Amygdala (tissue), 56 donors: Measurements from ENCODE around the gene STPG4.

Experiments used
- DNase-seq, 56 donors: peaks; one replicate each; lab custom pipeline; 2025; lab: John Stamatoyannopoulos, UW

Gene STPG4

DNA sequence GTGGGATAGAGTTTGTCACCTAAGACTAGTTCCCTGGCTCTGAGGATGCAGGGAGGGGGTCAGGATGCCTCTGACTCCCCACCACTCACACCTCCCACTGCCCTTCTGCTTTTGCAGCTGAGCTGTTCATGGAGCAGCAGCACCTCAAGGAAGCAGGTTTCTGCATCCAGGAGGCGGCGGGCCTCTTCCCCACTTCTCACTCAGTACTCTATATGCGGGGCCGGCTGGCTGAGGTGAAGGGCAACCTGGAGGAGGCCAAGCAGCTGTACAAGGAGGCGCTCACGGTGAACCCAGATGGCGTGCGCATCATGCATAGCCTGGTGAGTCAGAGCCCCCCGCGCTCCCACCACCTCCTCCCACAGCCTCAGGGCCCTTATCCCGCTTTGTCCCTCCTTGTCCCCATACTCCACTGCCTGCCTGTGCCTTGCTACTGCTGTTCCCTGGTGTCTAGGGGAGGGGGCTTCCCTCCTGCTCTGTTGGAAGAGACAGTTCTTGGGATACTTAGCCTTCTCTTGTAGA is 94.4 kb downstream of the STPG4 start:
- DNase-seq = peak in 4 of 56 donors; percentile 24 to 45 (median 33)

DNA sequence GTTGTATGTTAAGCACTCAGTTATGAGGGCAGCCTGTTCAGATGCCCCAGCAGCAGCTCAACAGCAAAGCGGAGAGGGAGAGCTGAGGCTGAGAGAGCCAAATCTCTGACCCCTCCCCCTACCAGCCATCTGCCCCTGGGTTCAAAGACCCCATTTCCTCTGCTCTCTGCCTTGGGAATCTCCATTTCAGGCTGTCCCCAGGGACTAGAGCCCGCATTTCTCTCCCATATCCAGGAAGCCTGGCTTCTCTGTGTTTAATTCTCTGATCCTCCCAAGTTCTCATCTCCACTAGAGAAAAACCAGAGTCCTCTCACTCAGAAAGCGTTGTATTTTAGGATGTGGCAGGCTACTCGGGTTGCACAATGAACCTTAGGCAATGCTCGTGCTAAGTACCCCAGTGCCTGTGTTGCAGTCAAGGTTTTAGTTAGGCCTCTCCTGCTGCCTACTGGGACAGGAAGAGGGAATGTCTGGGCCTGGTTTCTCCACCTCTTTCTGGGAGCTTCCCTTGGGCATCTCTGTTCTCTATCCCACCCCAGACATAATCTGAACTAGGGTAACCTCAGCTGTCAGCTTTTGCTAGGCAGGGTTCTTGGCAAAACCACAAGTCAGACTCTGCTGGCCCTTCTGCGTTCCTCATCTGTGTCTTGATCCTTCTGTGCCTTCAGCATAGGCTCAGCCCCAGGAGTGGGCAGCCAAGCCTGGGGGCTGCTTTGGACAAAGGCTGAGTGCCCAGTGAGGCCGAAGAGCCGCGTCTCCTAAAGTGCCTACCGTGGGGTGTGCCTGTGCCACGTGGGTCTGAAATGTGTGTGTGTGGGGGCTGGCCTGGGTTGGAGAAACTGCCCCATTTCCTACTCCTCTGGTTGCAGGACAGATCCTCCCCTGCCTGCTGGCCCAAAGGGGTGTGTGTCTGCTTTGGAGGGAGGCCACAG is 96.8 kb downstream of the STPG4 start:
- DNase-seq = peak in 23 of 56 donors; percentile 22 to 65 (median 45)

DNA sequence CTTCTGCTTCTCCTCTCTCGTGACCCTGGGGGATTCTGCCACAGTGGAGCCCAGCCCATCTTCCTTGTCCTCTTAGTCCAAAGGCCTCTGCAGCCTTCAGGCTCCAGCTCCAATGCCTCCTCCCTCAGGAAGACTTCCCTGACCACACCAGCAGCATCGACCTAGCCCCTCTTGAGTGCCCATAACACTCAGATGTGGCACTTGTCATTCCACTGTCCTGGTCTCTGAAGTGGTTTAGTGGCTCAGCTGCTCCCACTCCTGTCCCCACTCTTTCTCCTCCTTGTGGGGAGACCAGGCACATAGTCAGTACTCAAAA is 97.5 kb downstream of the STPG4 start:
- DNase-seq = no peak

DNA sequence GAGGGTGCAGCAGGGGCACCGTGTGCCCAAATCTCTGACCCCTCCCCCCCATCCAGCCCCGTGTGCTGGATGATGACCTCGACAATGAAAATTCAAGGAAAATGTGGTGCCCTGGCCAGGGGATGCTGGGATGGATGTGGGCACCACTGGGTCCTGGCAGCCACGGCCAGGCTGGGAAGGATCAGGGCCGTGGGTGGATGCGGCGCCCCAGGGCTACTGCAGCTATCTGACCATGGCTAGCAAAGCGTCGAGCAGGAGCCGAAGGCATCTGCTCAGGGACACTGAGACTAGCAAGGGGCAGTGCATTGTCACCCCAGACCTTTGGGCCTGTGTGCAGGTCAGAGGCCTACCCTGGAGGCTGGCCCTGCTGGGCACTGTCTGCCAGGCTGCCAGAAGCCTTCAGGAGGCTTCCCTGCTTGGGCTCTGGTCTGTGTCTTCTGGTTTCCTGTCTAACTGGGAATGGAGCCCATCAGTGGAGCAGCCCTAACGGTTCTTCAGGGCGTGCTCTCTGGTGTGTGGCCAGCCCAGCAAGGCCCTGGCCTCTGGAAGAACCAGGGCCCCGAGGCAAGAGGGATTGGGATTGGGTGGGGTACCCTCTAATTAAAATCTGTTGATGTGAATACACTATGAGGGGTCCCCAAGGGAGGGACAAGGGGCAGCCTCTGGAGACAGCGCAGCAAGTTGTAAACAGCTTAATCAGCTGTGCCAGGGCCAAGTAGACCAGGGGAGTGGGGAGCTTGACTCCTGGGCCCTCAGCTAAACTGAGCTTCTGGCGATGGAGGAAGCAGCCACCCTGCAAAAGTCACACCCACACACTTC is 98.0 kb downstream of the STPG4 start:
- DNase-seq = peak in 7 of 56 donors; percentile 20 to 57 (median 26)

DNA sequence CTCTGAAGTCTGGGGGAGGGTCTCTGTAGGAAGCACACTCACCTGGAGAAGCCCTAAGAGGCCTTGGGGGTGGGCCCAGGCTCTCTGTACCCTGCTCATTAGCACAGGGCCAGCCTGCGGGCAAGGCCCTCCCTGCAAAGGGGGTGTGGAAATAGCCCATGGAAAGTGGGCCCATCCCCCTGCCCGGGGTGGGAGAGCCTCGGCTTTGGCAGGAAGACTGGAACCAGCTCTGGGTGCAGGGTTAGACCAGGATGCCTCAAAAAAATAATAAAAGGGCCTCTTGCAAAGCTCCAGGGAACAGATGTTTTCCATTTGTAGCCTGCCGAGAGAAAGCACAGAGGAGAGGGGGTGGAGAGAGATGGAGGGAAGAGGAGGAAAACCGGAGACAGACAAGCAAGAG is 98.7 kb downstream of the STPG4 start:
- DNase-seq = peak in 1 of 56 donors; percentile 20

DNA sequence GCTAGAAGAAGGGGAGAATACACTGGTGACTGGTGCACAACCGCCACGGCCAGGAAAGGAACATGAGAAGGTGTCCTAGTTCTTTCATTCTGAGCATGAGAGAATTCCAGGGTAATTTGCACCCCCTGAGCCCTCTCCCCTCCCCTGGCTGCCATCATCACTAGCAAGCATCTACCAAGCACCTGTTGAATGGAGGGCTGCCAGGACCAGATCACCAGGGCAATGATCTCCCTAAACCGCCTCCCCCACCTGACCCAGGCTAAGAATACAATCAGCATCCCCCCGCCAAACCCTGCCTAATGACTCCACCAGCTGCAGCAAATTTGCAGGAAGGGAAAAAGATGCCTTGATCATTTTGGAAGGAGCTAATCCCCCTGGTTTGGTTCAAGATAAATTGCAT is 100.2 kb downstream of the STPG4 start:
- no peak for DNase-seq

DNA sequence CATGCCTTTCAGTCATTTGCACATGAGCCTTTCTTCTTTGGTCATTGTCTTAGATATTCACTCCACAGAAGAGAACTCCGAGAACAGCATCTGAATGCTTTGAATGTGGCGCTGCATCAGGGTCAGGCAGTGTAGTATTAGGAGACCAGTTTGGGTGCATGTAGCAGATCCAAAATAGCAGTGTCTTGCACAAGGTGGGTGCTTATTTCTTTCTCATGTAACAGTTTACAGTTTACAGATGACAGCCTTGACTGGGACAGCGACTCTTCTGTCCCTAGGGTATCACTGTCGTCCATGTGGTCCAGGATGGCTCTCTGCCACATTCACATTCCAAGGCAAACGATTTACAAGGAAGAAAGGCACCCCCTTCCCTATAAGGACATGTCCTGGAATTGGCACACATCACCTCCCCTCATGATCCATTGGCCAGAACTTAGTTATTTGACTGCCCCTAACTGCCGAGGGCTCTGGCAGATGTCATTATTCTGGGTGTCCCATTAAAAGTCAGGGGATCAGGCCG is 101.0 kb downstream of the STPG4 start:
- no peak for DNase-seq

DNA sequence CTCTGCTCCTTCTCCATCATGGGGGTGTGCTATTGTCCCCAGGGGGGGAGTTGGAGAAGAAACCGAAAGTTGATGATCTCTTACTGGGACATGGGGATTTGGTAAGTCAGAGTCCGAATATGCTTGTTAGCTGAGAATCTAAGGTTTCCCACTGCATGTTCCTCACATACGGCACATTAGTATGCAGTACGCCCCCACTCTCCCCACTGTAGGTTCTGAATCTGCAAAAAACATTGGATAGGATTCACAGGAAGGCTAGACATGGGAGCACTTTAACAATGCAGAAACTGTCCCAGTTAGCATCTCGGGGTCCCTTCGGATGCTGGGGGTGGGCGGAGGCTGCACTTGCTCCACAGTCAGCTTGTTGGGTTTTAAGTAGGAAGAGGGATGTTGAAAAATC is 102.3 kb downstream of the STPG4 start:
- DNase-seq = no peak

DNA sequence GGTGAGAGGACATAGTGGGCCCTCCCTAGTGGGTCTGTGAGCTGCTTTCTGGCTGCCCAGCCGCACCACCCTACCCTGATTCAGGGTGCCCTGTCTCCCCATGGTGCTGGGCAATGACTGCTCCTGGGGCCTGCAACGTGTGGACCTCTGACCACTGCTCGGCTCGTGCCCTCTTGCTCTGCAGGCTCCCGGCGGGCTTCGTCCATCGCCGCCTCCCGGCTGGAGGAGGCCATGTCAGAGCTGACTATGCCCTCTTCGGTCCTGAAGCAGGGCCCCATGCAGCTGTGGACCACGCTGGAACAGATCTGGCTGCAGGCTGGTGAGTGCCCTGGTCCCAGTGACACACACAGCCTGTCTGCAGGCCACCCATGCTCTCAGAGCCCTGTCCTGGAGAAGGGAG is 103.5 kb downstream of the STPG4 start:
- no peak for DNase-seq

DNA sequence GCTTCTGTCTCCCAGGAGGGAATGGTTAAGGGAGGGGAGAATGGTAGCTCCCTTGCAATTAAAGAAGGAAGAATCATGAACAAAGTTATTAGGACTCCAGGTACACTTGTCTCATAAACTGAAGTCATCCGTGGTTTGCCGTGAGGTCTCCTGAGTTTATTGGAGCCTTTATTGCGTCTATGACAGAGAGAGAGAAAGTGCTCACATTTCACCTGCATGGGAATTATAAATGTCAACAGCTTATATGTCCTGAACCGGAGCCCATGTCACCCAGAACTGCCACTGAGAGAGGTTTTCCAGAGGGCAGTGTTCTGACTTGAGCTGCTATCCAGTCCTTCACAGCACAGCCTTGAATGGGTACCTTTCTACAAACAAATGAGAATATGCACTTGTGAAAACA is 104.3 kb downstream of the STPG4 start:
- no peak for DNase-seq

DNA sequence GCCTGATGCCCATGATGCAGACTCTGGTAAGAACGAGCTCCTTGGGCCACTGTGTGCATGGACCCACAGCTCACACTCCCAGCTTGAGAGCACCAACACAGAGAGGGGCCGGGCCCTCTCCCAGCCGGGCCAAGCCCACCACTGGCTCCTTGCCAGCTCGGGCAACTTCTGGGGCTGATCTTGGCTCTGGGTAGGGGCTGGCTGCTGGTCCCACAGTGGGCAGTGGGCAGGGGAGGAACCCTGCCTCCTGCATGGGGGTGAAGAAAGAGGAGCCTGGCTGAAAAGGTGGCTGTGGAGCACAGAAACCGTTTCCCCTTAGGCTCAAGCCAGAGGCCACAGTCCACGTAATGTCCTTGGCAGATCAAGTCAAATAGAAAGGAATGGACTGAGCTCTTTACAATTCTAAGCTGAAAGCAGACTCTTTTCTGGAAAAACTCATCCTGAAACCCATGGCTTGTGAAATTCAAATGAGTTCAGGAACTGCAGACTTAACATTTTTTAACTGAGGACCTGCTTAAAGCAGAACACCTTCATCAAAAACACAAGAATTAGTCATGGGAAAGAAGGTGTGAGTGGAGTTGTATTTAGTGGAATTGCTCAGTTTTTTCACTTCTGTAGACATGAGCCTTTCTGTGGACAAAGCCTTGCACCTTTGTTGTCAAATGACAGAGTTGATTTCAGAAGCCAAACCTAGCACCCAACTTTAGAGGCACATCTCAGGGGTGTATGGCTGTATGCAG is 104.9 kb downstream of the STPG4 start:
- DNase-seq = no peak

DNA sequence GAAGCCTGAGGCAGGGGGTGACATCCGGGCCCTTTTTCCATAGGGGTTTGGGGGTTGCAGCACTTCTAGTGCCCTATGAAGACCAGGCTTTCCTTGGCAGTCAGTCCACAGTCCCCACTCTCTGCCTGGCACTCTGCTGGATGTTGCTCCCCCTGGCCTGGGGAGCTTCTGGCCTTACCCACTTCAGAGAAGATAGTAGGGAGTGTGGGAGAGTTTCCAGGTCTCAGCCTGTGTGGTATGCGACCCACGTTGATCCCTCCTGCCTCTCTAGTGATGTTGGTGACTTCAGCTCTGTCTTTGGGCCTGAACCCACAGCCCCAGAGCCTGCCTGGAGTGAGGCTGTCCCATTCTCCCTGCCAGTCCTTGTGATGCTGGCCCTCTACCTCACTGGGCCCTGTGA is 105.6 kb downstream of the STPG4 start:
- DNase-seq = no peak

DNA sequence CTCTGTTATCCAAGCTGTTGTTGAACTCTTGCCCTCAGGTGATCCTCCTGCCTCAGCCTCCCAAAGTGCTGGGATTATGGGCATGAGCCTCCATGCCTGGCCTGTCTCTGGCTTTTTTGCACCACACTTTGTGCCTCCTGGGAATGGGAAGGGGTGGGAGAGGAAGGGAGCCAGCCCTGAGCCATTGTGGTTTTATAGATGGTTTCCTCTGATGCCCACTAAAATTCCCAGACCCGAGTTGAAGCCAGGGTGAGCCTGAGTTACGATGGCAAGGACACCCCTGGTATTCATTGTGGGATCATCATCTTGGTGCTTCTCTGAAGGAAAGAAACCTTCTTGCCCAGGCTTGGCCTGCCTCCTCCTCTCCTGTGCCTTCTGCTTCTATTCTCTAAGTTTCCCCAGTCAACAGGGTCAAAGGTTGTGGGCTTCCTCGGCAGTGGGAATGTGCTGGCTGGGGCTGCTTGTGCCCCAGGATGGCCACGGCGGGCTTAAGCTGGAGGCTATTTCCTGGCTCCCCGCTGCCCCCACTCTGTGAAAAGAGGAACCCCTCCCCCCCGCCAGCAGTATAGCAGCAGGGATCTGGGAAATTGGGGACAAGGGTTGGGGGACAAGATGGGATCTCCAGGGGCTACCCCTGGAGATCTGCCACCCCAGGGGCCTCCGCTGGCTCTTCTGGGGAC is 106.2 kb downstream of the STPG4 start:
- no peak for DNase-seq

DNA sequence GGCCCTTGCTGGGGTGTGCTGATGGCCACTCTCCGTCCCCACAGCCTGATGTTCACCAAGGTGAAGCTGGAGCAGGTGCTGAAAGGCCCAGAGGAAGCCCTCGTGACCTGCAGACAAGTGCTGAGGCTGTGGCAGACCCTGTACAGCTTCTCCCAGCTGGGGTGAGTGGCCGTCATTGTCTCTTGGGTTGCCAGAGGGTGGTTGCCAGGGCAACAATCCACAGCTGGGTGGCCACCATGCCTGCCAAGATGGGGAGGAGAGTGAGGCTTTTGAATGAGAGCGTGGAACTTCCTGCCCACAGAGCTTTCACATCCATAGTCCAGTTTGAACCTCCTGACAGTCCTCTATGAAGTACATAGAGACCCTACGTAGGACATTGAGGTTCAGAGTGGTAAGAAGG is 108.8 kb downstream of the STPG4 start:
- peak in 53 of 56 donors; percentile 27 to 95 (median 81) for DNase-seq

DNA sequence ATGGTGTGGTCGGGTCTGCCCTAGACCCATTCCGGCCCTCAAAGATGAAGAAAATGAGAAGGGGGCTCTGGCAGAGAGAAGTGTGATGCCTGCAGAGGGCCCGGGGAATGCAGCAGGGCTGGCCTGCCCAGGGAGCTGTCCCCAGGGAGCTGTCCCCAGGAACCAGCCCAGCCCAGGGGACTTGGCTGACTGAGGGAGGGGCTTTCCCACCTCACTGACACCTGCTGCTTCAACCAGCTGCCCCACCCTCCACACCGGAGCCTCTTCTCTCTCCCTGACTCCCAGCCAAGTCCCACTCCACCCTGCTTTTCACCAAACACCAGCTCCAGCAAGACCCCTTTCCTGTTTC is 111.2 kb downstream of the STPG4 start:
- DNase-seq = no peak

DNA sequence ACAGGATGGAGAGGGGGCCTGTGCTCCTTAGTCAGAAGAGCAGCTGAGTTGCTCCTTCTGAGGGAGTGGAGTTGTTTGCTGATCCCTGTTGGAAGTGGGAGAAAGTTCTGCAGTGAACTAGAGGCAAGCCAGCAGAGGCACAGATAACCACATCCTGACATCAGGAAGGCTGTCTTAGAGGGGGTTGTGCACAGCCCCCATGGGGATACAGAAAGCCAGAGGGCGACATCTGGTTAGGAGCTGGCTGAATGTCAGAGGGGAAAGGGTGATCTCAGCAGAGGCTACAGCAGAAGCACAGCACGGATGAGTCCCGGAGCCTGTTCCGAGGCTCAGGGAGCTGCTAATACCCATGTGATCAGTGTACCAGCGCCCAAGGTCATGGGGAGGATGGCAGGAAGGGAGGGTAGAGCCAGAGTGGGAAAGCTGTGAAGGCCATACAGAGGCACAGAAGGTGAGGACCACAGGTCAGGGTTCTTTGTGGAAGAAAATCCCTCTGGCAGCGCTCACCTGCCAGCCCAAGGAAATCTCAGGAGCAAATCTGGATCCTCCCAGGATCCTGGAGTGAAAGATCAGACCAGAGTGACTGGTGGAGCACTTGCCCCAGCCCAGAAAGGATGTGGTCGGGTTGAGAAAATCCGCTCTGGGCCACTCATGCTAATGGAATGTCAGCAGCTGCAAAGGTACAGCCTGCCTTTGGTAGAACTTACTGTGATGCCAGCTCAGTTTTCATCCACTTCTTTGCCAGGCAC is 111.8 kb downstream of the STPG4 start:
- peak in 22 of 56 donors; percentile 13 to 56 (median 36) for DNase-seq

DNA sequence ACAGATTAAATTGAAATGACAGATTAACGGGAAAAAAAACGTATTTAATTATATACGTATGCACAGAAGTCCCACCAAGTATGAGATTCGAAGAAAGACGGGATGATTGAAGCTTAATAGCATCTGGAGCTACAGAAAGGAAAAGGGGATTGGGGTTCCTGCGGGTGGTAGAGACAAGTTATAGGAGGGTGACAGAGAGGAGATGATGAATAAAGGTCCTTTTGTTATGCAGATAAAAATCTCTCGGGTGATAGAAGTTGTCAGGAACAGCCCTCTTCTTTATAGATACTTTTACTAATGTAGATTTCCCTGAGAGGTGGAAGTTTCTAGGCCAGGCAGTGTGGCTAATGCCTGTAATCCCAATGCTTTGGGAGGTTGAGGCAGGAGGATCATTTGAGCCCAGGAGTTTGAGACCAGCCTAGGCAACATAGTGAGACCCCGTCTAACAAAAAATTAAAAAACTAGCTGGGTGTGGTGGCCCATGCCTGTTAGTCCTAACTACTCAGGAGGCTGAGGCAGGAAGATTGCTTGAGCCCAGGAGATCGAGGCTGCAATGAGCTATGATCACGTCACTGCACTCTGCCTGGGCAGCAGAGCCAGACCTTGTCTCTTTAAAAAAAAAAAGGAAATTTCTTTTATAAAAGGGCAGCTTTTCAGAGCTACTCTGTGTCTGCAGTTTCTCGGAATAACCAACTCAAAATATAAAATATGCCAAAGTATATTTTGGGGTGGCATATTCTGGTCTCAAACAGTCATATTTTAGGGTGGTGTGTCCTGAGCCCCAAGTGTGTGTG is 113.0 kb downstream of the STPG4 start:
- no peak for DNase-seq

DNA sequence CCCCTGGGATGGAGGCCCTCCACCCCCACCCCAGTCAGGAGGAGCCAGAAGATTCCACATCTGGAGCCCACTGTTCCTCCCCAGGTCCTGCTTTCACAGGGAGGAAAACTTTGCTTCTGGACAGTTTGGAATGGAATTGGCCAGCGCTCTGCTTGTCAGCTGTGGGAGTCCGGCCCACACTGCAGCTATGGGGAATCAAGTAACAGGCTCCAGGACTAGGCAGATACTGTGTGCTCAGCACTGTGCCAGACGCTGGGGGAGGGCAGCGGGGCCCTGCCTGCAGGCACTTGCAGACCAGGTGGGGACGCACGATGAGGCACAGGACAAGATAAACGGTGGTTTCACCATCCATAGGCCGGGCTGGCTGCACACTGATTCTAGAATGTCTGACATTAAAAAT is 114.0 kb downstream of the STPG4 start:
- DNase-seq = peak in 6 of 56 donors; percentile 17 to 41 (median 30)
